ENCODE measurements around the gene OXLD1.

The OXLD1 gene

DNA sequence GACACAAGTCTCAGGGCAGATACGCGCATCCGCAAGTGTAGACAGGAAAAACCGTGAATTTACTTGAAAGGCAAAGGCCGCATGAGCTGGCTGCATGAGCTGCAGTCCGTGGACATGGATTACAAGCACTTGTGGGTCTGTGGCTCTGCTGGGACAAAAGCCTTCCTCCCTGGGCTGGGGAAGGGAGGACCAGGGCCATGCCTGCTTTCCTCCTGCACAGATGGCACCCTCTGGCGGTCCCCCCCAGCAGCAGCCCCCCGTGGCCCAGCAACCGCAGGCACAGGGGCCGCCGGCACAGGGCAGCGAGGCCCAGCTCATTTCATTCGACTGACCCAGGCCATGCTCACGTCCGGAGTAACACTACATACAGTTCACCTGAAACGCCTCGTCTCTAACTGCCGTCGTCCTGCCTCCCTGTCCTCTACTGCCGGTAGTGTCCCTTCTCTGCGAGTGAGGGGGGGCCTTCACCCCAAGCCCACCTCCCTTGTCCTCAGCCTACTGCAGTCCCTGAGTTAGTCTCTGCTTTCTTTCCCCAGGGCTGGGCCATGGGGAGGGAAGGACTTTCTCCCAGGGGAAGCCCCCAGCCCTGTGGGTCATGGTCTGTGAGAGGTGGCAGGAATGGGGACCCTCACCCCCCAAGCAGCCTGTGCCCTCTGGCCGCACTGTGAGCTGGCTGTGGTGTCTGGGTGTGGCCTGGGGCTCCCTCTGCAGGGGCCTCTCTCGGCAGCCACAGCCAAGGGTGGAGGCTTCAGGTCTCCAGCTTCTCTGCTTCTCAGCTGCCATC is 35.1 kb upstream of the OXLD1 start:
- no peak for DNase-seq (ENCODE audit: low read depth)

DNA sequence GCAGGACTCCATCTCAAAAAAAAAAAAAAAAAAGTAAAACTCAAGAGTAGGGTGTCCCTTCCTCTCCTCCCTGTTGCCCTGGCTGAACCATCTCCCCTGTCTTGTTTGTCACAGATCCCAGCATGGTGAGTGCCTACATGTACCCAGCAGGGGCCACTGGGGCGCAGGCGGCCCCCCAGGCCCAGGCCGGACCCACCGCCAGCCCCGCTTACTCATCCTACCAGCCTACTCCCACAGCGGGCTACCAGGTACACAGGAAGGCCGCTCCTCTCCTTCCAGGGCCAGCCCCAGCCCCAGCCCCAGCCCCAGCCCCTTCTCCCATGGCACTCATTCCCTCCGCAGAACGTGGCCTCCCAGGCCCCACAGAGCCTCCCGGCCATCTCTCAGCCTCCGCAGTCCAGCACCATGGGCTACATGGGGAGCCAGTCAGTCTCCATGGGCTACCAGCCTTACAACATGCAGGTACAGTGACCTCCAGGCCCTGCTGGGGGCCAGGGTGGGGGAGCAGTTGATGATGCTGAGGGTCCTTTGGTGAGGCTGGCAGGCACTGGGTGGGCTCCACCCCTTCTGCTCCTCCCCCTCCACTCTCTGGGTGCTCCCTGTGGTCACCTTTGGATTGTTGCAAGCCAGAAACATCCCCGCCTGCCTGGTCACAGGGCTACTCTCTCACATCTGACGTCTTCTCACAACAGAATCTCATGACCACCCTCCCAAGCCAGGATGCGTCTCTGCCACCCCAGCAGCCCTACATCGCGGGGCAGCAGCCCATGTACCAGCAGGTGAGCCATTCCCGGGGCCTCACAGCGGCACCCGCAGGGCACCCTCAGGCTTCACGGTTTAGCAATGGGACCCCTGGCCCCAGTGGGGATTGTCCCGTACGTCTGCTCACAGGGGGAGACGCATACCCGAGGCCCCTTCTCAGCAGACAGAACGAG is 34.2 kb upstream of the OXLD1 start:
- DNase-seq (ENCODE audit: low read depth) = no peak

DNA sequence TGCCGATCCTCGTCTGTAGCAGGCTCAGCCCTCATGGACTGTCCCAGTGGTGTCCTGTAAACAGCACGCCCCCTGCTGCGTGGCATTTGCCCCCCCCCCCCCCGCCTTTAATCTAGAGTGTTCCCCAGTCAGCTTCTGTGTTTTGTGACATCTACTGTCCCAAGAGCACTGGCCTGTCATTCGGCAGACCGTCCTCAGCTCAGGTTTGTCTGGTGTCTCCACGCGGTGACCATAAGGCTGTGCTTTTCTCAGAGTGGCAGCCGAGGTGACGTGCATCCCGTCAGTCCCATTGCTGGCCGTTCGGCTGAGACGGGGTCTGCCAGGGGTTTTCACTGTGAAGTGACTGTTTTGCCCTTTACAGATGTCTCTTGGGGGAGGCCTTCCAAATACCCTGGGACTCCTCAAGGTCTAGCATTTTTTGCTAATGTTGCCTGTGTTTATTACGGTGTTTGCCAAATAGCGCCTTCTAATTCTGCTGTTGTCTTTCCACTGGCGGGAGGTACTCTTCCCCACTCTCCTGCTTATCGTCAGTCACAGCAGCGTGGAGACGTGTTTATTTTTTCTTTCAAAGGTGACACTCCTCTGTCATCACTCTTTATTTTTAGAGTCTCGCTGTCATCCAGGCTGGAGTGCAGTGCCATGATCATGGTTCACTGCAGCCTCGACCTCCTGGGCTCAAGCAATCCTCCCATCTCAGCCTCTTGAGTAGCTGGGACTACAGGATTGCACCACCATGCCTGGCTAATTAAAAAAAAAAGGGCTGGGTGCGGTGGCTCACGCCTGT is 31.0 kb upstream of the OXLD1 start:
- no peak for DNase-seq (ENCODE audit: low read depth)

DNA sequence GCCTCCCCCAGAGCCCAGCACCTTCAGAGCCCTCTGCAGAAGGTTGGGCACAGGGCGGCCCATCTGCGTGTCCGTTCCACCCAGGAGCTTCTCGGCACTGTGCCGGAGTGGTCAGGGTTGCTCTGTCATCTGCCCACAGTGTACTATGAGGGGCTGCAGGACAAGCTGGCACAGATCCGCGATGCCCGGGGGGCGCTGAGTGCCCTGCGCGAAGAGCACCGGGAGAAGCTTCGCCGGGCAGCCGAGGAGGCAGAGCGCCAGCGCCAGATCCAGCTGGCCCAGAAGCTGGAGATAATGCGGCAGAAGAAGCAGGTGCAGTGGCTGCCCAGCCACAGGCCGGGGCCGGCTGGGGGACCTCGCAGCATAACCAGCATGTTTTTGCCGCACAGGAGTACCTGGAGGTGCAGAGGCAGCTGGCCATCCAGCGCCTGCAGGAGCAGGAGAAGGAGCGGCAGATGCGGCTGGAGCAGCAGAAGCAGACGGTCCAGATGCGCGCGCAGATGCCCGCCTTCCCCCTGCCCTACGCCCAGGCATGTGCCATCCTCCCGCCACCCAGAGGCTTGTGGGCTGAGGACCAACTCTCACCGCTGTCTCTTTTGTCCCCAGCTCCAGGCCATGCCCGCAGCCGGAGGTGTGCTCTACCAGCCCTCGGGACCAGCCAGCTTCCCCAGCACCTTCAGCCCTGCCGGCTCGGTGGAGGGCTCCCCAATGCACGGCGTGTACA is 30.0 kb upstream of the OXLD1 start:
- DNase-seq (ENCODE audit: low read depth) = no peak

DNA sequence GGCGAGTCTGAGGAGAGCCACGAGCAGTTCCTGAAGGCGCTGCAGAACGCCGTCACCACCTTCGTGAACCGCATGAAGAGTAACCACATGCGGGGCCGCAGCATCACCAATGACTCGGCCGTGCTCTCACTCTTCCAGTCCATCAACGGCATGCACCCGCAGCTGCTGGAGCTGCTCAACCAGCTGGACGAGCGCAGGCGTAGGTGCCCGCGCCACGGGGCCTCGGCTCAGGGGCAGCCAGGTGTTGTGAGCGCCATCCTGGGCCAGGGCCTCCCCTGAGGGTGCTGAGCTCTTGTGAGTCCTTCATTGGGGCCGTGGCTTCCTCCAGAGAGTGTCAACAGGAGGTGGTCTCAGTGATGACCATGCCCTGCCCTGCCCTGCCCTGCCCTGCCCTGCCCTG is 29.4 kb upstream of the OXLD1 start:
- DNase-seq (ENCODE audit: low read depth) = no peak

DNA sequence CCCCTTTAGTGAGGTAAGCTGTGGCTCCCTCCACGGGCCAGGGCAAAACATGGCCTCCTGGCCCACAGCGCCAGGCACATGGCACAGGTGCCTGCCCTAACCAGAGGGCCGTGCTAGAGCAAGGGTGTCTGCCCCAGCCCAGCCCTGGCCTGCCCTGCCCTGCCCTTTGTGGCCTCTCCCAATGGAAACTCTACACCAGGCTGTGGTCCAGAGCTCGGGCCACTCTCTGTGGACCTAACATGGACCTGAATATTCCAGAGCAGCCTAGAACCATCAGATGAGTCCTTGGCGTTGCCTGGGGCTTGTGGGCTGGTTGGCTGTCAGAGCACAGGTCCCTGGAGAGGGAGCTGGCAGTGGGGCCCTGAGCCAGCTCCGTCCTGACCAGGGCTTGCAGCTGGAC is 28.8 kb upstream of the OXLD1 start:
- DNase-seq (ENCODE audit: low read depth) = no peak

DNA sequence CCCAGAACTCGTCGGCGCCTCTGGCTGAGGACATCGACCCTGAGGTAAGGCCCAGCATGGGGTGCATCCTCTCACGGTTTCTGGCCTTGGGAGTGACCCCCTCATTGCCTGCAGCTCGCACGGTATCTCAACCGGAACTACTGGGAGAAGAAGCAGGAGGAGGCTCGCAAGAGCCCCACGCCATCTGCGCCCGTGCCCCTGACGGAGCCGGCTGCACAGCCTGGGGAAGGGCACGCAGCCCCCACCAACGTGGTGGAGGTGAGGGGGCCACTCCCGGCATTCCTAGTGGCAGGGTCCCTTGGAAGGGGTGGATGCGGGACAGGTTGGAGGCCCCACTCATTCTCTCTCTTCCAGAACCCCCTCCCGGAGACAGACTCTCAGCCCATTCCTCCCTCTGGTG is 28.4 kb upstream of the OXLD1 start:
- DNase-seq (ENCODE audit: low read depth) = no peak

DNA sequence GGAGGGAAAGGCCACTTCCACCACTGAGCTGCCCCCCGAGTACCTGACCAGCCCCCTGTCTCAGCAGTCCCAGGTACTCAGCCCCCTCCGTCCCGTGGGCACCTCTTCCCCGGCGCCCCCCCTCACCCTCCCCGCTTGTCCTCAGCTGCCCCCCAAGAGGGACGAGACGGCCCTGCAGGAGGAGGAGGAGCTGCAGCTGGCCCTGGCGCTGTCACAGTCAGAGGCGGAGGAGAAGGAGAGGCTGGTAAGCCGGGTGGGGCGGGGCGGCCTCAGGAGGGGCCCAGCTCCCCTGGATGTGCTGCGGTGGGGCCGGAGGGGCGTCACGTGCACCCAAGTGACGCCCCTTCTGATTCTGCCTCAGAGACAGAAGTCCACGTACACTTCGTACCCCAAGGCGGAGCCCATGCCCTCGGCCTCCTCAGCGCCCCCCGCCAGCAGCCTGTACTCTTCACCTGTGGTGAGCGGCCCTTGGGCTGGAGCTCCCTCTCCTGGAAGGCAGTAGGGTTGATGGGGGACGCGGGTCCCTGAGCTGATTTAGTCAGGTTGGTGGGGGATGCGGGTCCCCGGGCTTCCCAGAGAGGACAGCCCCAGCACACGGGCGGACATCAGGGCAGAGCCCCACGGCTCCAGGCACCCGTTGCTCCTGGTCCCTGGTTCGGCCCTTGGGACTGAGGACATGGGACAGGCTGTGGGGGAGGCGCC is 27.3 kb upstream of the OXLD1 start:
- no peak for DNase-seq (ENCODE audit: low read depth)

DNA sequence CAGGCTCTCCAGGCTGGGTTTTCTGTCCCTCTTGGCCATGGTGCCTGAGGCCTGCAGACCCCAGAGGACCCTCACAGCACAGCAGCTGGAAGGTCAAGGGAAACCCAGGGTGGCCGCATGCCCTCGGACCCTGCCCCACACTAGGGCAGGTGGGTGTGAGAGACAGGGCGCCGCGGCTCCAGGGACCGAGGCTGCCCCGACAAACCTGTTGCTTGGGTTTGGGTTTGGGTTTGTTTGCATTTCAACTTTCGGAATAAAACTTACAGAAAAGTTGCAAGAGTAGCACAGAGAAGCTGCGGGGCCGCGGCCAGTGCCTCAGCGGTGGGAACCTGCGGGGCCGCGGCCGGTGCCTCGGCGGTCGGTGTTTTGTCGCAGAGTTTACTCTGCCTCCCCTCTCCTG is 25.2 kb upstream of the OXLD1 start:
- no peak for DNase-seq (ENCODE audit: low read depth)

DNA sequence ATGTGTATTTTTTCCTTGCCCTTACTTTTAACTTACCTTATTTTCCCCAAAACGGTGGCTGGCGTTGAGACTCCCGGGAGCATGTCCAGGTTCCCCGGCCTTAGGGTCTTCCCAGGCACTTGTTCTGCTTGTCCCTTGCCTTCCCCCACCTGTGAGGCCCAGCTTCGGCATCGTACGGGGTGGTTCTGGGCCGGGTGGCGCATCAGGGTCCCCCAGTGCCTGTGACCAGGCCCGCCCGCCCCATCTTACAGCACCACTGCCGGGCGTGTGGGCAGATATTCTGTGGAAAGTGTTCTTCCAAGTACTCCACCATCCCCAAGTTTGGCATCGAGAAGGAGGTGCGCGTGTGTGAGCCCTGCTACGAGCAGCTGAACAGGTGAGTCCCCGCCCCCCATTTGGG is 24.8 kb upstream of the OXLD1 start:
- DNase-seq (ENCODE audit: low read depth) = no peak

DNA sequence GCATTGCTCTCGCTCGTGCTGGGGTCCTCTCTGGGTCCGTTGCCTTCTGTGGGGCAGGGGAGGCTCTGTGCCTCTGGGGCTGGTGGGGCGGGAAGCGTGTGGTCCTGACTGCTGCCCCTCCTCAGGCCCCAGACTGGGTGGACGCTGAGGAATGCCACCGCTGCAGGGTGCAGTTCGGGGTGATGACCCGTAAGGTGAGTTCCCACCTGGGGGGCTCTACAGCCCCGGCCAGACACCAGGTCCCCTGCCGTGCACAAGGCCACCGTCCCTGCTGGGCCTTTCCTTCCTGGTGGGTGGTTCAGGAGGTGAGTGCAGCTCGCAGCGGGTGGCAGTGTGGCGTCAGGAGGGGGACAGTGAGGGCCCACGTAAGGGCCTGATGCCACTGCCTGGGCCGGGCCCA is 24.1 kb upstream of the OXLD1 start:
- no peak for DNase-seq (ENCODE audit: low read depth)

DNA sequence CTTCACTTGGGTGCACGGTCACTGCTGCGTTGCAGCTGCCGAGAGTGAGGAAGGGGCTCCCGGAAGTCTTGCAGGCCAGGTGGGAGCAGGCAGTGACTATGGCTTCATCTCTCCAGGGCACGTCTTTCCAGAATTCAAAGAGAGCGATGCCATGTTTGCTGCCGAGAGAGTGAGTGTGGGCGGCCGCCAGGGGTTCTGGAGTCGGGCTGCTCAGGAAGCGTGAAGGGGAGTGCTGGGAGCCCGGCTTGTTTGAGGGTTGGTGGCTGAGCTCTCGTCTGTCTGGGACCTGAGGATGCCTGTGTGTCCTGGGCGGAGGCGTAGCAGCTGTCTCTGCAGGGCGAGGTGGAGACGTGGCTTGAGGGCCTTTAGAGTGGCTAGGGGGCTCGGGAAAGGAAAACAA is 23.7 kb upstream of the OXLD1 start:
- DNase-seq (ENCODE audit: low read depth) = no peak

DNA sequence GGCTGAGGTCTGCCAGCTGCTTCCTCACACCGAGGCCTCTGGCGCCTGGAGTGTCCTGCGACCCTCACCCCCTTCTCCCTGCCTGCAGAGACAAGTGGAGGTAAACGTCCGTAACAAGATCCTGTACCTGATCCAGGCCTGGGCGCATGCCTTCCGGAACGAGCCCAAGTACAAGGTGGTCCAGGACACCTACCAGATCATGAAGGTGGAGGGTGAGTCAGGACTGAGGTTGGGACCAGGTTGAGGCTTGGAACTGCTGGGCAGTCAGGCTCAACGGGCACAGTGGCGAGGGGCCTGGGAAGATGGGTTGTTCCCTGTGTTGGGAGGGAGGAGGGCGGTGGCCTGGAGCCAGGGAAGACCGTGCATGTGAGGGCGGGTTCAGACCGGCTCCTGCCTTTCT is 22.2 kb upstream of the OXLD1 start:
- DNase-seq (ENCODE audit: low read depth) = no peak

DNA sequence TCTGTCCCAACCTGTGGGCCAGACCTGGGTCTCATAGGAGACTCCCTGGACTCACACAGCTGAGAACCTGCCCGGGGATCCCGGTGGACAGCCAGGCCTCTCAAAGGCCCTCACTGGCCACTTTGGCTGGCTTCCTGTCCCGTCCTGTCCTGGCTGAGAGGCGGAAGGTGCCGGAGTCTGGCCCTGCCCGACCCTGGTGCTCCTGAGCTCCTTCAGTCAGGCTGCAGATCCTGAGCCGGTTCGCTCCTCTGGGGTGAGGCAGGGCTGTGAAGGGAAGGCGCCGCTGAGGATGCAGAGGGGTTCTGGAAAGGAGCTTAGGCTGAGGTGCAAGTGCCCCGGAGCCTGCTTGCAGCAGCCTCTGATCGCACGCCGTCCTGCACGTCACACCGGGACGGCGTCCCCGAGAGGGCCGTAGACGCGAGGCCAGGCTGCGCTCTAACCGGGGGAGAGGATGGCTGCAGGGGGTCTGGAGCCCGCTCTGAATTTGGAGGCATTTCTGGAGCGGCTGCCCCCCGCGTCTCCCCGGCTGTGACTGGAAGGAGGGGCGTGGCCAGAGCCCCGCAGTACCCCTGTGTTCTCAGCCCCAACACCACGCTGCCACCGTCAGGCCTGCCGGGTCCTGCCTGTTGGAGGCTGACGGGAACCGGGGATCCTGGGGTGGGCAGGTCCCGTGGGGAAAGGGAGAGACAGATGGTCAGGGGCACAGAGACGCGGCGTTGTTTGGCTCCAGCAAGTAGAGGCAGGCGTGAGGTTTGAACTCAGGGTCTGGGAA is 21.6 kb upstream of the OXLD1 start:
- no peak for DNase-seq (ENCODE audit: low read depth)

DNA sequence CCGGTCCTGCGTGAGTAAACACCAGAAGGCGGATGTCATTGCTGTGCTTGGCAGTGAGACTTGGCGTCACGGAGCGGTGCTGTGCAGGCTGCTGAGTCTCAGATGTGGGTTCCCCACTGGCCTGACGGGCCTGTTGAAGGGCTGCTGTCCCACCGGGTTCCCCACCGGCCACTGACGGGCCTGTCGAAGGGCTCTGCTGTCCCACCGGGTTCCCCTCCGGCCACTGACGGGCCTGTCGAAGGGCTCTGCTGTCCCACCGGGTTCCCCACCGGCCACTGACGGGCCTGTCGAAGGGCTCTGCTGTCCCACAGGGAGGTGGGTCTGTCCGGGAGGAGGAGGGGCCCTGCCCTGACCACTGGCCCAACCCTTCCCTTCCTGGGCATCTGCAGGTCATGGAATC is 20.2 kb upstream of the OXLD1 start:
- DNase-seq (ENCODE audit: low read depth) = no peak

DNA sequence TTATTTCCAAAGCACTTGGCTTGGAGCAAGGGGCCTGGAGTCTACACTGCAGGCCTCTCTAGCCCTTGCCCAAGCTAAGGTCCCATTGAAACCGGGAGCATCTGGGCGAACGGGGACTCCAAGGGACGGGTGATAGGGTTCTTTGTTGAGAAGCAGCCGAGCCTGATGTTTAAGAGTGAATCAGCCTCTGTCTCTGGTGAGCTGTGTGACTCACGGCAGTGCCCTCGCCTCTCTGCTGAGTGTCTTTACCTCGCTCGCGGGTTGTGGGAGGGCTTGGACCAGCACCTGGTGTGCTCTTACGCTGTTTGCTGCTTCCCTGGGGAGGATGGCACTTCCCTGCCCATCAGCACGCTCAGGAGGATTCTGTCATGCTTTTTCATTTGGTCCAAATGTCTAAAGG is 18.7 kb upstream of the OXLD1 start:
- no peak for DNase-seq (ENCODE audit: low read depth)

DNA sequence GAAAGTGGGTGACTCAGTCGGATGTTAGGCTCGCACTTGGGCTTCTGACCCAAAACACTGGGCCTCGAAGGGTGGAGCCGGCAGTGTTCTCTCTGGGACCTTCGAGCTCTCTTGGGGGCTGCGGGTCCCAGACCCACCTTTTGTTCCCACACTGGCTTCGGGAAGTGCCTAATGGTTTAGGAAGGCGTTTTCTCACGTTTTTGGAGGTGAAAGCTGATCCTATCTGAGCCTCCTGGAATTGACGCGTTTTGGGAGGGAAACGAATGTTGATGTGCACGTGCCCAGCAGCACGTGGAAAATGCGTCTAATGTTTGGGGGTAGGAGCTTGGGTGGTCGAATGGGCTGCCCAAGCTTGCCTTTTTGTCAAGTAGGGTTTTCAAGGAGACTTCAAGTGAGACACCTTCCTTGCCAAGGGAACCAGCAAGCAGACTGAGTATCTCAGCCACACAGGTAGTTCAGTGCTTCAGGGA is 18.1 kb upstream of the OXLD1 start:
- no peak for DNase-seq (ENCODE audit: low read depth)

DNA sequence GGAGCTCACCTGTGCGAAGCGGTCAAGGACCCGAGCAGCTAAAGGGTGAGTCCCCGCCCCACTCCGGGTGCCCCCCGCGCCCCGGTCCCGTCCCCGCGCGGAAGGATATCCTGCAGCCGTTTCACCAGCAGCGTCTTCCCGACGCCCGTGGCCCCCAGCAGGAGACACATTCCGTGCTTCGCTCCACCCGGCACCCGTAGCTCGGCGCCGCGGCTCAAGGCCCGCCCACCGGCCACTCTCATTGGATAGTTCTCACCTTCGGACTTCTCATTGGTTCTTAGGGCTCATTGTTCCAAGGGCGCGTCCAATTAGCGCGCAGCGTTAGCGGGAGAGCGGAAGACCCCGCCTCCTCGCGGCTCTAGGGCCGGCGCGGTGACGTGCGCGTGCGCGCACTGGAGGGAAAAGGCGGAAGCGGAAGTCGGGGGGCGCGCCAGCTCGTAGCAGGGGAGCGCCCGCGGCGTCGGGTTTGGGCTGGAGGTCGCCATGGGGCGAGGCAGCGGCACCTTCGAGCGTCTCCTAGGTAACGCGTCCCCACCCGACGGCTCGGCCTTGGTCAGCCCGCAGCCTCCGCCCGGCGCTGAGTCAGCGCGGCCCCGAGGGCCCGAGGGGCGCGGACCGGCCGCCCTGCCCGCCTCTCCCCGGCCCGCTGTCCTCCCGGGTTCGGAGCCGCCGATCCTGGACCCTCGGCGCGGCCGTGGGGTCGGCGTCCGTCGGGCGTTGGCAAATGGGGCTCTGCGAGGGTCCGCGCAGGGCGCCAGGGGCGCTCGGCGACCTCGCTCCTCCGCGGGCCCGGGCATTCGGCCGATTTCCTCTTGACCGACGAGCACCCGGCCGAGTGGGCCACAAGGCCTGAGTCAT is 17.4 kb upstream of the OXLD1 start, which contains the start of the genes ARL16 and HGS:
TSS of gene ARL16 (minus strand) at position 214 of the 858 bp plus-strand sequence. CDS start at position 170, 44 bp downstream.
TSS of gene HGS (plus strand) at position 428 of the 858 bp plus-strand sequence. CDS start at position 484, 56 bp downstream.
- DNase-seq (ENCODE audit: low read depth) = peak; percentile 94

DNA sequence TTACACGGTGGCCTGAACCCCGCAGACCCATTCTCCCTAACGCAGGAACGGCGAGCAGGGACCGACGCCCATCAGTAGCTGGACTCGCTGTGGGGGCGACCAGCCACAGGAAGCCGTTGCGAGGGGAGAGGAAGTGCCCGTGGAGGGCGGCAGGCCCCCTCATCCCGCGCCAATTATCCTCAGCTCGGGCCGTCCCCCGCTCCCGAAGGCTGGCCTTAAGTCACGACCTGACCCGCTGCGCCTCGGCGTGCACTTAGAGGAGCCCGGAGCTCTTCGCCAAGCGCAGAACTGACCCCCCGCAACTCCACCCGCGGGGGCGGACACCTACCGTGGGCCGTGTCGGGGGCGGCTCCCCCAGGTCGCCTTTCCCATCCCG is 16.8 kb upstream of the OXLD1 start:
- DNase-seq (ENCODE audit: low read depth) = no peak
